Stomach (tissue), 4 donors: ENCODE measurements around the gene CACNA2D2.

Experiments
- CTCF ChIP-seq, 7 experiments: fragments of 450-650 bp in 4 of 7; fragments of 200-600 bp in 3 of 7; sonication (generic) in 3 of 7; IDR thresholded peaks; one replicate each; pipeline ENCODE4 v1.5.1; 2016 to 2019; ENCODE audit warnings: antibody characterized with exemption in 7 of 7, control low read depth in 2 of 7, mild to moderate bottlenecking in 1 of 7
- POLR2A ChIP-seq, 4 donors: fragments of 450-650 bp; IDR thresholded peaks; one replicate each; pipeline ENCODE4 v1.6.1; 2016; ENCODE audit warnings: antibody characterized with exemption in 4 of 4, control low read depth in 2 of 4, mild to moderate bottlenecking in 1 of 4, moderate library complexity in 1 of 4
- POLR2AphosphoS5 ChIP-seq, 3 donors: sonication (generic); formaldehyde crosslinking; IDR thresholded peaks; one replicate each; pipeline ENCODE4 v1.6.1; 2016; ENCODE audit warnings: antibody characterized with exemption in 3 of 3

GRCh38 chr3:50504681-50505080 is 1.2 kb upstream of the CACNA2D2 start:
- TF ChIP-seq CTCF (IDR thresholded peaks at IDR 0.05) (no peak), POLR2AphosphoS5 (IDR thresholded peaks at IDR 0.05) (no peak), POLR2A (IDR thresholded peaks at IDR 0.05) (no peak)
